ENCODE measurements around the gene PRRT1. TPM values are rescaled to one million over a fixed set of nuclear protein-coding genes. Genes with fewer than 3 reads are reported as not detected.

PRRT1 gene
- polyA plus RNA-seq, 1 donor (not counting 4 experiments of a cell fraction or from before 2014, with no cell fraction given): 0.09 TPM

- H2AFZ ChIP-seq (ENCODE audit: control insufficient read depth, low read length): no peak overlapping the region
- H4K20me1 ChIP-seq (ENCODE audit: control insufficient read depth, extremely low read depth, insufficient read depth, low read length): no peaks in the 10 kb centered on the region
- H3K9me1 ChIP-seq (ENCODE audit: control insufficient read depth, extremely low read depth, insufficient read depth, low read length): no peaks in the 10 kb centered on the region
- H3K4me1 ChIP-seq (ENCODE audit: control insufficient read depth, extremely low read depth, insufficient read depth, low read length): peaks cover 11% of the 10 kb centered on the region
- H3K9me3 ChIP-seq (ENCODE audit: control insufficient read depth, low read depth, low read length): no peaks in the 10 kb centered on the region
- peaks cover 7 to 15% of the 10 kb centered on the region in 2 experiments for H3K36me3 ChIP-seq (ENCODE audit: control insufficient read depth in 2 of 2, extremely low read depth in 1 of 2, insufficient read depth in 2 of 2, low read length in 2 of 2)
- TF ChIP-seq, protein P1, sequence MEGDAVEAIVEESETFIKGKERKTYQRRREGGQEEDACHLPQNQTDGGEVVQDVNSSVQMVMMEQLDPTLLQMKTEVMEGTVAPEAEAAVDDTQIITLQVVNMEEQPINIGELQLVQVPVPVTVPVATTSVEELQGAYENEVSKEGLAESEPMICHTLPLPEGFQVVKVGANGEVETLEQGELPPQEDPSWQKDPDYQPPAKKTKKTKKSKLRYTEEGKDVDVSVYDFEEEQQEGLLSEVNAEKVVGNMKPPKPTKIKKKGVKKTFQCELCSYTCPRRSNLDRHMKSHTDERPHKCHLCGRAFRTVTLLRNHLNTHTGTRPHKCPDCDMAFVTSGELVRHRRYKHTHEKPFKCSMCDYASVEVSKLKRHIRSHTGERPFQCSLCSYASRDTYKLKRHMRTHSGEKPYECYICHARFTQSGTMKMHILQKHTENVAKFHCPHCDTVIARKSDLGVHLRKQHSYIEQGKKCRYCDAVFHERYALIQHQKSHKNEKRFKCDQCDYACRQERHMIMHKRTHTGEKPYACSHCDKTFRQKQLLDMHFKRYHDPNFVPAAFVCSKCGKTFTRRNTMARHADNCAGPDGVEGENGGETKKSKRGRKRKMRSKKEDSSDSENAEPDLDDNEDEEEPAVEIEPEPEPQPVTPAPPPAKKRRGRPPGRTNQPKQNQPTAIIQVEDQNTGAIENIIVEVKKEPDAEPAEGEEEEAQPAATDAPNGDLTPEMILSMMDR (optimal IDR thresholded peaks at IDR 0.05 in 1 of 3, IDR thresholded peaks at IDR 0.05 in 1 of 3, conservative IDR thresholded peaks at IDR 0.05 in 1 of 3; ENCODE audit: extremely low read depth in 1 of 3, insufficient read depth in 2 of 3, low read length in 3 of 3): no peak
- TF ChIP-seq EZH2 (IDR thresholded peaks at IDR 0.05; ENCODE audit: low read length): no peak
- dilution Hi-C loops (cut with MboI; ENCODE audit: extremely low pct_ligation_motif_present, low sequenced_read_pairs): no loop called here
- no peak overlapping the region for H3K4me3 ChIP-seq (ENCODE audit: control insufficient read depth in 2 of 3, extremely low read depth in 1 of 3, insufficient read depth in 2 of 3, low read depth in 1 of 3, low read length in 3 of 3)
- DNase-seq (ENCODE audit: low read depth, low spot score) (no peak), FAIRE-seq (no peak)
- no peak overlapping the region for H3K27ac ChIP-seq (ENCODE audit: control insufficient read depth, insufficient read depth, low read length)
- no peaks in the 10 kb centered on the region for H3K27me3 ChIP-seq (ENCODE audit: control insufficient read depth, extremely low read depth, insufficient read depth, low read length)
- no peak overlapping the region for H3K4me2 ChIP-seq (ENCODE audit: control insufficient read depth, extremely low read depth, insufficient read depth, low read depth, low read length)
- no peak overlapping the region for H3K9ac ChIP-seq (ENCODE audit: control insufficient read depth, extremely low read depth, insufficient read depth, low read length)
- H3K79me2 ChIP-seq (ENCODE audit: control insufficient read depth, insufficient read depth, low read length): peaks cover 2% of the 10 kb centered on the region
These were observed 6.3 kb upstream of the PRRT1 start for GRCh38 chr6:32158052-32158451.

- Histone ChIP-seq H3K9me1 (ENCODE audit: control insufficient read depth, extremely low read depth, insufficient read depth, low read length) (no peaks in the 10 kb centered on the region), H2AFZ (ENCODE audit: control insufficient read depth, low read length) (no peak overlapping the region), H3K27ac (ENCODE audit: control insufficient read depth, insufficient read depth, low read length) (no peak overlapping the region), H3K4me2 (ENCODE audit: control insufficient read depth, extremely low read depth, insufficient read depth, low read depth, low read length) (no peak overlapping the region), H3K4me3 (ENCODE audit: control insufficient read depth in 2 of 3, extremely low read depth in 1 of 3, insufficient read depth in 2 of 3, low read depth in 1 of 3, low read length in 3 of 3) (no peak overlapping the region), H4K20me1 (ENCODE audit: control insufficient read depth, extremely low read depth, insufficient read depth, low read length) (no peaks in the 10 kb centered on the region), H3K9me3 (ENCODE audit: control insufficient read depth, low read depth, low read length) (no peaks in the 10 kb centered on the region), H3K9ac (ENCODE audit: control insufficient read depth, extremely low read depth, insufficient read depth, low read length) (no peak overlapping the region), H3K4me1 (ENCODE audit: control insufficient read depth, extremely low read depth, insufficient read depth, low read length) (peaks cover 20% of the 10 kb centered on the region), H3K27me3 (ENCODE audit: control insufficient read depth, extremely low read depth, insufficient read depth, low read length) (no peaks in the 10 kb centered on the region), H3K36me3 (ENCODE audit: control insufficient read depth in 2 of 2, extremely low read depth in 1 of 2, insufficient read depth in 2 of 2, low read length in 2 of 2) (peaks cover 3 to 15% of the 10 kb centered on the region in 2 experiments), H3K79me2 (ENCODE audit: control insufficient read depth, insufficient read depth, low read length) (peaks cover 2% of the 10 kb centered on the region)
- no peak for DNase-seq (ENCODE audit: low read depth, low spot score)
- FAIRE-seq: no peak
- dilution Hi-C loops (cut with MboI; ENCODE audit: extremely low pct_ligation_motif_present, low sequenced_read_pairs): no loop called here
- TF ChIP-seq, protein P1 (optimal IDR thresholded peaks at IDR 0.05 in 1 of 3, IDR thresholded peaks at IDR 0.05 in 1 of 3, conservative IDR thresholded peaks at IDR 0.05 in 1 of 3; ENCODE audit: extremely low read depth in 1 of 3, insufficient read depth in 2 of 3, low read length in 3 of 3): no peak
- no peak for TF ChIP-seq EZH2 (IDR thresholded peaks at IDR 0.05; ENCODE audit: low read length)
These were observed 5.2 kb upstream of the PRRT1 start for GRCh38 chr6:32156891-32157290.
